Measurements from ENCODE around the gene ERO1B. TPM values are rescaled to one million over a fixed set of nuclear protein-coding genes. Genes with fewer than 3 reads are reported as not detected.

ERO1B gene
- total RNA-seq, 3 donors from 2014 or later (not counting 1 experiment from before 2014, with no cell fraction given): 14.7 to 17.8 (median 16.5) TPM

DNA sequence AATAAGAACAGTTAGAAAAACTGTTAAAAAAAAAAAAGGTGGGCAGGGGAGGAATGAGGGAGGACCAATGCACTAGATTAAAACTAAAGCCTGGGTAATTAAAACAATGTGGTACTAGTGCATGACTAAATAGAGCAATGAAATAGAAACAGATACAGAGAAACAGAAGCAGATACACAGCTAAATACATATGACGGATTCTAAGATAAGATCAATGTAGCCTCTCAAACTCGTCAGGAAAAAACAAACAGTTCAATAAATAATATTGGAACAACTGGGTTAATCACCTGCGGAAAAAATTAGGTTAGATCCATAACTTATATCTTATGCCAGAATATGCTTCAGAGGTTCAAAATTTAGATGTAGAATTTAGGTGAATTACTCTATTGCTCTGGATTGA is 68.2 kb downstream of the ERO1B start:
- H3K27me3 Mint-ChIP-seq (ENCODE audit: low read depth in 2 of 2): no peaks in the 10 kb centered on the region
- DNase-seq: no peak
- no peaks in the 10 kb centered on the region for H3K4me1 Mint-ChIP-seq
- Histone ChIP-seq H3K4me1 (ENCODE audit: control insufficient read depth, insufficient read depth, low read length) (no peaks in the 10 kb centered on the region), H3K9me3 (ENCODE audit: control insufficient read depth, insufficient read depth, low read length) (no peaks in the 10 kb centered on the region), H3K36me3 (ENCODE audit: control insufficient read depth, insufficient read depth, low read length) (peaks cover 16% of the 10 kb centered on the region), H3K27me3 (ENCODE audit: control insufficient read depth, insufficient read depth, low read length) (no peaks in the 10 kb centered on the region), H3K4me3 (ENCODE audit: low read length) (no peak overlapping the region), H3K27ac (ENCODE audit: low read length) (no peak overlapping the region)
- no peak overlapping the region for H3K27ac Mint-ChIP-seq
- no peaks in the 10 kb centered on the region for H3K9me3 Mint-ChIP-seq
- H3K36me3 Mint-ChIP-seq: peaks cover 10% of the 10 kb centered on the region
- intact Hi-C loops (cut with micrococcal nuclease): no loop called here
- no CpG with 5 or more reads among the region's 3 CpGs for WGBS (ENCODE audit: insufficient coverage)
- H3K4me3 Mint-ChIP-seq: no peak overlapping the region
- ATAC-seq: no peak
- TF ChIP-seq, protein P1, sequence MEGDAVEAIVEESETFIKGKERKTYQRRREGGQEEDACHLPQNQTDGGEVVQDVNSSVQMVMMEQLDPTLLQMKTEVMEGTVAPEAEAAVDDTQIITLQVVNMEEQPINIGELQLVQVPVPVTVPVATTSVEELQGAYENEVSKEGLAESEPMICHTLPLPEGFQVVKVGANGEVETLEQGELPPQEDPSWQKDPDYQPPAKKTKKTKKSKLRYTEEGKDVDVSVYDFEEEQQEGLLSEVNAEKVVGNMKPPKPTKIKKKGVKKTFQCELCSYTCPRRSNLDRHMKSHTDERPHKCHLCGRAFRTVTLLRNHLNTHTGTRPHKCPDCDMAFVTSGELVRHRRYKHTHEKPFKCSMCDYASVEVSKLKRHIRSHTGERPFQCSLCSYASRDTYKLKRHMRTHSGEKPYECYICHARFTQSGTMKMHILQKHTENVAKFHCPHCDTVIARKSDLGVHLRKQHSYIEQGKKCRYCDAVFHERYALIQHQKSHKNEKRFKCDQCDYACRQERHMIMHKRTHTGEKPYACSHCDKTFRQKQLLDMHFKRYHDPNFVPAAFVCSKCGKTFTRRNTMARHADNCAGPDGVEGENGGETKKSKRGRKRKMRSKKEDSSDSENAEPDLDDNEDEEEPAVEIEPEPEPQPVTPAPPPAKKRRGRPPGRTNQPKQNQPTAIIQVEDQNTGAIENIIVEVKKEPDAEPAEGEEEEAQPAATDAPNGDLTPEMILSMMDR (IDR thresholded peaks at IDR 0.05): no peak

DNA sequence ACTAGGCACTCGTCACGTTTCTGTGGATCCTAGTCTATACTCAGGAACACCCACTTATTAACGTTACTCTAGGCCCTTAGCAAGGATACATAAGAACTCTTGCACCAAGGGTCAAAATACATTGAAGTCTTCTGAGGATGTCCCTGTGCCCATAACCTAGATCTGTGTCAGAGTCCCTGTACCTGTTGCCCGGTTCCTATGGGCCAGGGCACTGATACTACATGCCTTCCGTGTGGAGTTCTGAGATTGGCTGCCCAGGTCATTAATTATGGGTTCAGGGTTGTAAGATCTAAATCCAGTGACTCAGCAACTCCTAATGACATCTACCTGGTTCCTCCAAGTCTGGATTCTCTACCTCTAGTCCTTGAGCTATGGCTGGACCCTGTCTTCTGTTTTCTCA is 69.9 kb downstream of the ERO1B start:
- Histone ChIP-seq H3K4me3 (ENCODE audit: low read length) (no peak overlapping the region), H3K36me3 (ENCODE audit: control insufficient read depth, insufficient read depth, low read length) (peaks cover 11% of the 10 kb centered on the region), H3K27me3 (ENCODE audit: control insufficient read depth, insufficient read depth, low read length) (no peaks in the 10 kb centered on the region), H3K4me1 (ENCODE audit: control insufficient read depth, insufficient read depth, low read length) (no peaks in the 10 kb centered on the region), H3K27ac (ENCODE audit: low read length) (no peak overlapping the region), H3K9me3 (ENCODE audit: control insufficient read depth, insufficient read depth, low read length) (no peaks in the 10 kb centered on the region)
- ATAC-seq (no peak), DNase-seq (no peak)
- no peaks in the 10 kb centered on the region for H3K9me3 Mint-ChIP-seq
- no peak overlapping the region for H3K27ac Mint-ChIP-seq
- 100% methylated on average over 5 of the region's 5 CpGs for WGBS (ENCODE audit: insufficient coverage)
- TF ChIP-seq, protein P1 (IDR thresholded peaks at IDR 0.05): no peak
- intact Hi-C loops (cut with micrococcal nuclease): no loop called here
- H3K4me3 Mint-ChIP-seq: no peak overlapping the region
- H3K36me3 Mint-ChIP-seq: peaks cover 10% of the 10 kb centered on the region
- H3K4me1 Mint-ChIP-seq: no peaks in the 10 kb centered on the region
- H3K27me3 Mint-ChIP-seq (ENCODE audit: low read depth in 2 of 2): no peaks in the 10 kb centered on the region

DNA sequence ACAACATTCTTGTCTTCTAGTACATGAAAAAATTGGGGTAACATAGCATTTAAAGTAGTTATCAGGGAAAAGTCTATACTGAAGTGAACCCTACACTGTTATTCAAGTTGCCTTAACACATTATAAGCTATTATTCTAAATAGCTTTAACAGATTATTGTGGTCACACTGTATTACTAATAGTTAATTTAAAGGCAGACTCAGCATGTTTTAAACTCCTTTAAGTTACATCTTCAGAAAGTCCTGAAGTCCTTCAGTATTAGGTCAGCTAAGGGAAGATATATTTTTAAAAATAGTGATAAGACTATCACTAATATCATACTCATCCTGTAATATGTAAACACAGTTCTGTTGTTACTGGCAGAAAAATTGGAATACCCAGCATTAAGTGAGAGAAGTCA is 72.0 kb downstream of the ERO1B start:
- H3K9me3 Mint-ChIP-seq: no peaks in the 10 kb centered on the region
- Histone ChIP-seq H3K27me3 (ENCODE audit: control insufficient read depth, insufficient read depth, low read length) (no peaks in the 10 kb centered on the region), H3K27ac (ENCODE audit: low read length) (no peak overlapping the region), H3K4me1 (ENCODE audit: control insufficient read depth, insufficient read depth, low read length) (no peaks in the 10 kb centered on the region), H3K9me3 (ENCODE audit: control insufficient read depth, insufficient read depth, low read length) (no peaks in the 10 kb centered on the region), H3K36me3 (ENCODE audit: control insufficient read depth, insufficient read depth, low read length) (peaks cover 7% of the 10 kb centered on the region), H3K4me3 (ENCODE audit: low read length) (no peak overlapping the region)
- intact Hi-C loops (cut with micrococcal nuclease): no loop called here
- H3K36me3 Mint-ChIP-seq: no peaks in the 10 kb centered on the region
- no peak overlapping the region for H3K27ac Mint-ChIP-seq
- H3K4me1 Mint-ChIP-seq: no peaks in the 10 kb centered on the region
- ATAC-seq (no peak), DNase-seq (no peak)
- H3K27me3 Mint-ChIP-seq (ENCODE audit: low read depth in 2 of 2): no peaks in the 10 kb centered on the region
- H3K4me3 Mint-ChIP-seq: no peak overlapping the region
- TF ChIP-seq, protein P1 (IDR thresholded peaks at IDR 0.05): no peak

DNA sequence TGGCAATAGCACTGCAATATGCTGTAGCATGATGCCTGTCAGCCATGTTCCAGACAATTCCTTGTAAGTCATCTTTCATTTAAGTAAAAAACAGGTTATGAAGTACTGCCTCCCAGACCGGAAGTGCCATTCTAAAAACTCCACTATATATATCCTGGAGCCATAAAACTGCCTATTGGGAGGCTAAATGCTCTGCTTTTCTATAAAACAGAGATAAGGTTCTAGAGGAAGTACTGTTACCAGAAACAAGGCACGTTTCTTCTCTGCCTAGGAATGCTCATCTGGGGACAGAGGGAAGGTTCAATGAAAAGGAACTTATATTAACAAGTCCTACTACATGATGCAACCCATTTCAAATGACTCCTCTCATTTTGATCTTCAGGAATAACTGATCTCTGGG is 72.6 kb downstream of the ERO1B start:
- ATAC-seq: no peak
- Mint-ChIP-seq H3K9me3 (no peaks in the 10 kb centered on the region), H3K4me1 (peaks cover 0 to 4% of the 10 kb centered on the region in 2 donors), H3K4me3 (no peak overlapping the region), H3K27me3 (ENCODE audit: low read depth in 2 of 2) (no peaks in the 10 kb centered on the region), H3K27ac (no peak overlapping the region), H3K36me3 (peaks cover 5% of the 10 kb centered on the region)
- no peak overlapping the region for H3K27ac ChIP-seq (ENCODE audit: low read length)
- no peaks in the 10 kb centered on the region for H3K9me3 ChIP-seq (ENCODE audit: control insufficient read depth, insufficient read depth, low read length)
- H3K4me3 ChIP-seq (ENCODE audit: low read length): no peak overlapping the region
- DNase-seq: no peak
- intact Hi-C loops (cut with micrococcal nuclease): no loop called here
- H3K36me3 ChIP-seq (ENCODE audit: control insufficient read depth, insufficient read depth, low read length): peaks cover 5% of the 10 kb centered on the region
- H3K27me3 ChIP-seq (ENCODE audit: control insufficient read depth, insufficient read depth, low read length): no peaks in the 10 kb centered on the region
- H3K4me1 ChIP-seq (ENCODE audit: control insufficient read depth, insufficient read depth, low read length): no peaks in the 10 kb centered on the region
- WGBS (ENCODE audit: insufficient coverage): 90% methylated on average over 2 of the region's 2 CpGs
- TF ChIP-seq, protein P1 (IDR thresholded peaks at IDR 0.05): no peak
